Neuron (in vitro differentiated cells): ENCODE data around the gene DENND1B.
"Not testable (repeated sequence)": the region's sequence is repeated elsewhere in the genome, so short reads cannot be mapped to it uniquely, and the experiment has no call there.

Source experiments
- H2AFZ ChIP-seq: one replicate; pipeline ENCODE4 v1.6.1; 2013; ENCODE audit warnings: low read depth, mild to moderate bottlenecking, inconsistent platforms, low read length, moderate library complexity
- H3K27me3 ChIP-seq: one replicate; pipeline ENCODE4 v1.6.1; 2013; ENCODE audit warnings: low read length; ENCODE audit not compliant: insufficient read depth
- H3K36me3 ChIP-seq: one replicate; pipeline ENCODE4 v1.6.1; 2013; ENCODE audit warnings: low read length; ENCODE audit not compliant: insufficient read depth
- H3K4me1 ChIP-seq: one replicate; pipeline ENCODE4 v1.6.1; 2013; ENCODE audit warnings: low read length; ENCODE audit not compliant: insufficient read depth
- H3K4me3 ChIP-seq: 2 replicates; pipeline ENCODE4 v1.5.1; 2013; ENCODE audit warnings: mild to moderate bottlenecking, low read length, moderate library complexity
- H3K9me3 ChIP-seq: one replicate; pipeline ENCODE4 v1.6.1; 2013; ENCODE audit warnings: low read length

Gene DENND1B

DNA sequence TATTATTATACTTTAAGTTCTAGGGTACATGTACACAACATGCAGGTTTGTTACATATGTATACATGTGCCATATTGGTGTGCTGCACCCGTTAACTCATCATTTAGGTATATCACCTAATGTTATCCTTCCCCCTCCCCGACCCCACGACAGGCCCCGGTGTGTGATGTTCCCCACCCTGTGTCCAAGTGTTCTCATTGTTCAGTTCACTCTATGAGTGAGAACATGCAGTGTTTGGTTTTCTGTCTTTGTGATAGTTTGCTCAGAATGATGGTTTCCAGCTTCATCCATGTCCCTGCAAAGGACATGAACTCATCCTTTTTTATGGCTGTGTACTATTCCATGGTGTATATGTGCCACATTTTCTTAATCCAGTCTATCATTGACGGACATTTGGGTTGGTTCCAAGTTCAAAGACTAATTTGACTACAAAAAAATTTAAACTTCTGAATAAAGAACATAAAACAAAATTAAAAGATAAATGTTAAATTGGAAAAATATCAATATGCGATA is 22.6 kb downstream of the DENND1B start:
- H3K36me3 ChIP-seq, H2AFZ ChIP-seq, H3K4me3 ChIP-seq, H3K4me1 ChIP-seq, H3K27me3 ChIP-seq, H3K9me3 ChIP-seq: not testable (repeated sequence)

DNA sequence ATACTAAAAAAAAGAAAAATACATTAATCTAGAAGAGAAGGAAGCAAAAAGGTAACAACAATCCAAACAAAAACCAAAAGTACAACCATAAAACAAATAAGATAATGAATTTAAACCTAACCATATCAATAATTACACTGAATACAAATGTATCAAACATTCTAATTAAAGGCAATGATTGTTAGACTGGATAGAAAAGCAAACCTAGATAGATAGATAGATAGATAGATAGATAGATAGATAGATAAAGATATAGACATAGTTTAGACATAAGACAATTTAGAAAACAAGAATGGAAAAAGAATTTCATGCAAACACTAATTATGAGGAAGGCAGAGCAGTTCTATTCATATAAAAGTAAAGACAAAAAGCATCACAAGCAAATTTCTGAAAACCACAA is 24.9 kb downstream of the DENND1B start:
- H3K4me3 ChIP-seq, result no peak overlapping the region
- no peaks in the 10 kb centered on the region for H3K27me3 ChIP-seq
- no peaks in the 10 kb centered on the region for H3K36me3 ChIP-seq
- H3K4me1 ChIP-seq, result no peaks in the 10 kb centered on the region
- H3K9me3 ChIP-seq, result no peaks in the 10 kb centered on the region
- no peak overlapping the region for H2AFZ ChIP-seq

GRCh38 chr1:197745911-197746310 is 29.4 kb downstream of the DENND1B start:
- no peak overlapping the region for H2AFZ ChIP-seq
- H3K36me3 ChIP-seq, result no peaks in the 10 kb centered on the region
- no peaks in the 10 kb centered on the region for H3K4me1 ChIP-seq
- peaks cover 2% of the 10 kb centered on the region for H3K9me3 ChIP-seq
- no peak overlapping the region for H3K4me3 ChIP-seq
- H3K27me3 ChIP-seq, result no peaks in the 10 kb centered on the region

DNA sequence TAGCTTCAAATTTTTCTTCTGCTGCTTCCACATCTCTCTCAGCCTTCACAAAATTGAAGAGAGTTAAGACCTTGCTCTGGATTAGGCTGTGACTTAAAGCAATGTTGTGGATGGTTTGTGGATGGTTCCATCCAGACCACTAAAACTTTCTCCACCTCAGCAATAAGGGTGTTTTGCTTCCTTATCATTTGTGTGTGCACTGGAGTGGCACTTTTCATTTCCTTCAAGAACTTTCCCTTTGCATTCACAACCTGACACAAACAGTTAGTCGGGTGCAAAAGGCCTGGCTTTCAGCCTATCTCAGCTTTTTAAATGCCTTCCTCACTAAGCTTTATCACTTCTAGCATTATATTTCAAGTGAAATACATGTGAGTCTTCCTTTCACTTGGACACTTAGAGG is 30.3 kb downstream of the DENND1B start:
- Histone ChIP-seq H3K36me3 (no peaks in the 10 kb centered on the region), H3K4me3 (no peak overlapping the region), H3K9me3 (peaks cover 2% of the 10 kb centered on the region), H3K27me3 (no peaks in the 10 kb centered on the region), H2AFZ (no peak overlapping the region), H3K4me1 (no peaks in the 10 kb centered on the region)

DNA sequence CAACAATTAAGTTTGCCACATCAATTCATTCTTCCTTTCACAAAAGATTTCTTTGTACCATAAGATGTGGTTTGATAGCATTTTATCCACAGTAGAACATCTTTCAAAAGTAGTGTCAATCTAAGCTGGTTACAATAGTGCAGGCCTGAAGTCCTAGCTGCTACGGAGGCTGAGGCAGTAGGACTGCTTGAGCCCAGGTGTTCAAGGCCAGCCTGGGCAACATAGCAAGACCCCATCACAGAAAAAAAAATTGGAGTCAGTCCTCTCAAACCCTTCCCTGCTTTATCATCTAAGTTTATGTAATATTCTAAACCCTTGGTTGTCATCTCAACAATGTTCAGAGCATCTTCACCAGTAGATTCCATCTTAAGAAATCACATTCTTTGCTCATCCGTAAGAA is 31.7 kb downstream of the DENND1B start:
- Histone ChIP-seq H3K4me1 (no peaks in the 10 kb centered on the region), H2AFZ (no peak overlapping the region), H3K9me3 (peaks cover 2% of the 10 kb centered on the region), H3K36me3 (no peaks in the 10 kb centered on the region), H3K4me3 (no peak overlapping the region), H3K27me3 (no peaks in the 10 kb centered on the region)

- H3K36me3 ChIP-seq, result no peaks in the 10 kb centered on the region
- no peaks in the 10 kb centered on the region for H3K4me1 ChIP-seq
- H3K4me3 ChIP-seq, result no peak overlapping the region
- no peak overlapping the region for H2AFZ ChIP-seq
- H3K9me3 ChIP-seq, result peaks cover 2% of the 10 kb centered on the region
- H3K27me3 ChIP-seq, result no peaks in the 10 kb centered on the region
Measured at GRCh38 chr1:197740992-197741391, 34.3 kb downstream of the DENND1B start.

GRCh38 chr1:197738927-197739326 is 36.4 kb downstream of the DENND1B start:
- peaks cover 3% of the 10 kb centered on the region for H3K27me3 ChIP-seq
- no peak overlapping the region for H3K4me3 ChIP-seq
- no peaks in the 10 kb centered on the region for H3K36me3 ChIP-seq
- H3K4me1 ChIP-seq, result peaks cover 3% of the 10 kb centered on the region
- H3K9me3 ChIP-seq, result no peaks in the 10 kb centered on the region
- no peak overlapping the region for H2AFZ ChIP-seq

- Histone ChIP-seq H3K27me3 (peaks cover 3% of the 10 kb centered on the region), H3K4me1 (peaks cover 13% of the 10 kb centered on the region), H3K36me3 (no peaks in the 10 kb centered on the region), H3K9me3 (no peaks in the 10 kb centered on the region), H2AFZ (no peak overlapping the region), H3K4me3 (no peak overlapping the region)
Measured at GRCh38 chr1:197737916-197738315, 37.4 kb downstream of the DENND1B start.

GRCh38 chr1:197736685-197737084 is 38.6 kb downstream of the DENND1B start:
- no peak overlapping the region for H2AFZ ChIP-seq

DNA sequence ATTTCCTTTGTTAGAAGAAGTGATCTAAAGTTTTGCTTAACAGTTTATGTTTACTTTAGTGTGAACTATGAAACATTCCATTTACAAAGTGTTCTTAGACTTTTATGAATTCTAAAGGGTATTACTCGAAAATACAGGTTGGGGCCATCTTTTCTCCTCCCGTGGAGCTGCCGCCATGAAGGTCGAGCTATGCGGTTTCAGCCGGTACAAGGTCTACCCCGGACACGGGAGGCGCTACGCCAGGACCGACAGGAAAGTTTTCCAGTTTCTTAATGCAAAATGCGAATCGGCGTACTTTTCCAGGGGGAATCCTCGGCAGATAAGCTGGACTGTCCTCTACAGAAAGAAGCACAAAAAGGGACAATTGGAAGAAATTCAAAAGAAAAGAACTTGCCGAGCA is 39.8 kb downstream of the DENND1B start:
- H3K4me1 ChIP-seq, result peaks cover 14% of the 10 kb centered on the region
- no peaks in the 10 kb centered on the region for H3K36me3 ChIP-seq
- no peaks in the 10 kb centered on the region for H3K9me3 ChIP-seq
- no peak overlapping the region for H3K4me3 ChIP-seq
- peaks cover 11% of the 10 kb centered on the region for H3K27me3 ChIP-seq
- H2AFZ ChIP-seq, result no peak overlapping the region

More at GRCh38 chr1:197736685-197737084, 38.6 kb downstream of the DENND1B start:
- Histone ChIP-seq H3K4me1 (peaks cover 14% of the 10 kb centered on the region), H3K9me3 (no peaks in the 10 kb centered on the region), H3K4me3 (no peak overlapping the region), H3K36me3 (no peaks in the 10 kb centered on the region), H3K27me3 (peaks cover 11% of the 10 kb centered on the region)

DNA sequence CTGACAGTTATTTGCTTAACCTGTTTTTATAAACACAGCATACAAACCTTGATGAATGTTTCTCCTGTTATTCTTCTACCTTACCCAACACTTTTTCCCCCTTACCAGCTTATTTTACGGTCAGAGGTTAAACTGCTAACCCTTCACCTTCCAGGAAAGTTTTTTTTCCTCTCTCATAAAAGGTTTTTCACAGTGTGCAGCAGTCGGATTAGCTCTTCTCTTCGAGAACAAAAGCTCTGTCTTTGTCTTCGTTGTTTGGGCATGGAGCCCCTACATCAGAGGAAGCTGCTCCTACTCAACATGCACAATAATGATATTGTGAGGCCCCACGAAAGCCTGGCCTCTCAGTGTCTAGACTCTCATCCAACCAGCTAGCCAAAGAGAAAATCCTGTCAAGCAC is 42.0 kb downstream of the DENND1B start:
- H3K27me3 ChIP-seq, result peaks cover 11% of the 10 kb centered on the region
- no peak overlapping the region for H2AFZ ChIP-seq
- H3K4me3 ChIP-seq, result no peak overlapping the region
- H3K9me3 ChIP-seq, result peaks cover 1% of the 10 kb centered on the region
- no peaks in the 10 kb centered on the region for H3K36me3 ChIP-seq
- peaks cover 14% of the 10 kb centered on the region for H3K4me1 ChIP-seq

DNA sequence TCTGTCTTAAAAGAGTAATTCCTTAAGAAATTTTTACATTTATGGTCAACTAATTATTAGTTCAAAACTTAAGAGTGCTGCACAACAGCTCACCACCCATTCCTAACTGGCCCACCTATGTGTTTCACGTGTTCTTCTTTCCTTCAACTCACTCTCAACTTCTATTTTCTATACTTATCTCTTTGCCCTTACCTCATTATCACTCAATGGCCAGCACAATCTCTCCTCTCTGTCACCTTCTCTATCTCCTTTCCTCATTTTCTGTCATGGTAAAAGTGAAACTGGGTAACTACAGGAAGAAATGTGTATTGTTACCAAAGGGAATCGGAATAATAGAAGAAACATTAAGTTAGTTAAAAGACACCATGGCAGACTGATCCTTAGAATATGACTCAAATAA is 43.1 kb downstream of the DENND1B start:
- Histone ChIP-seq H3K4me3 (no peak overlapping the region), H3K36me3 (no peaks in the 10 kb centered on the region), H3K27me3 (peaks cover 11% of the 10 kb centered on the region), H3K9me3 (peaks cover 2% of the 10 kb centered on the region), H3K4me1 (peaks cover 14% of the 10 kb centered on the region), H2AFZ (no peak overlapping the region)

- no peaks in the 10 kb centered on the region for H3K36me3 ChIP-seq
- H3K9me3 ChIP-seq, result peaks cover 2% of the 10 kb centered on the region
- H3K4me3 ChIP-seq, result no peak overlapping the region
- peaks cover 11% of the 10 kb centered on the region for H3K27me3 ChIP-seq
- H2AFZ ChIP-seq, result no peak overlapping the region
- peaks cover 14% of the 10 kb centered on the region for H3K4me1 ChIP-seq
Measured at GRCh38 chr1:197731449-197731848, 43.8 kb downstream of the DENND1B start.

- Histone ChIP-seq H3K9me3 (peaks cover 4% of the 10 kb centered on the region), H3K4me3 (no peak overlapping the region), H2AFZ (no peak overlapping the region), H3K27me3 (no peaks in the 10 kb centered on the region), H3K36me3 (no peaks in the 10 kb centered on the region), H3K4me1 (no peaks in the 10 kb centered on the region)
Measured at GRCh38 chr1:197725976-197726375, 49.3 kb downstream of the DENND1B start.
